HG03439 (cell line): Measurements from ENCODE around the gene GATA2.

ENCODE experiments used
- ATAC-seq: cut with Tn5 transposase; IDR thresholded peaks from one replicate; pipeline ENCODE4 v1.9.1; 2021; ENCODE audit warnings: mild to moderate bottlenecking, moderate library complexity; ENCODE audit not compliant: unreplicated experiment

Gene GATA2

DNA sequence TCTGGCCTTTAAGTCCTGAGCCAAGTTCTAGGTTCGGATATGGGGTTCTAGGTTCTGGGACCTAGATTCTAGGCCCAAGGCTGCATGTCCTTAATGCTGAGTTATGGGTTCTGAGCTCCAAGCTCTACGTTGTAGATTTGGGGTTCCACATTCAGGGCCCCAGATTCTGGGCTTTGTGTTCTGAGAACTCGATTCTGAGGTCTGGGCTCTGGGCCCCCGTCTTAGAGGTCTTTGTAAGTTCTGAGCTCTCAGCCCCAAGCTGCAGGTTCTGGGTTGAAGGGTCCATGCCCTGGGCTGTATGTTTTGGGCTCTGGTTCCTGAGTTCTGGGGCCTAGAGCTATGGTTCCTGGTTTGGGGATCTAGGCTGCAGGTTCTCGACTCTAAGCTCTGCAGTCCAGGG lies 16.3 kb downstream of the GATA2 start:
- no peak for ATAC-seq

DNA sequence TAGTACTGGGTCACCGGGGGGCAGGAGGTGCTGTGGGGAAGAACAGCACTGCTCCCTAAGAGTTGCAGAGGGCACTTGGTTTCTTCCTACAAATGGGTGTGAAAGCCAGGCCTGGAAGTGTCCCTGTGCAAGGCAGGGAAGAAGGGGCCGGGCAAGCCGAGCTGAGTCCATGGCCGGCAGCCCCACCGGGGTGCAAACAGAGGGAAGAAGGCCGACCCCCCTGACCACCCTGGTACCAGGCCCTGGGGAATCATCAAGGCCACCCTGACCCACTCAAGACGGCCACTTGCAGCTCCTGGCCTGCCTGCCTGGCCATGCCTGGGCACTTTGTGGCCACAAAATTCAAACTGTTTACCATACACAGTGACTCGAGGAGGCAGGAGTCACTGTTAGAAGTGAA lies 17.6 kb downstream of the GATA2 start:
- no peak for ATAC-seq

DNA sequence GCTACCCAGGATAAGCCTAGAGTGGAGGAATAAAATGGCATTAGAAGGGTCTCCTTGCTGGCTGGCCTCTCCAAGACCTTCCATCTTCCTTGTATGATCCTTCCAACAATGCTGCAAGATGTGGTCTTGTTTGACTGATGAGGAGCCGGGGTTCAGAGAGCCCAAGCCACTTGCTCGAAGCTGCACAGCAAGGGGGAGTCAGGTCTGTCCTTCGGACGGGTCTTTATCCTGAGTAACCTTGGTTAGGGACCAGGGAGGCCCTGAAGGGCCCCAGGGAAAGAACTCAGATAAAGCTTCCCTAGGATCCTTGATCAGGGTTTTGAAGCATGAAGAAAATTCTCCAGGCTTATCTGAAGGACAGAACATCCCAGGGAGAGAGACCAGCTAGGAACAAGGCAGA lies 19.3 kb downstream of the GATA2 start:
- no peak for ATAC-seq

DNA sequence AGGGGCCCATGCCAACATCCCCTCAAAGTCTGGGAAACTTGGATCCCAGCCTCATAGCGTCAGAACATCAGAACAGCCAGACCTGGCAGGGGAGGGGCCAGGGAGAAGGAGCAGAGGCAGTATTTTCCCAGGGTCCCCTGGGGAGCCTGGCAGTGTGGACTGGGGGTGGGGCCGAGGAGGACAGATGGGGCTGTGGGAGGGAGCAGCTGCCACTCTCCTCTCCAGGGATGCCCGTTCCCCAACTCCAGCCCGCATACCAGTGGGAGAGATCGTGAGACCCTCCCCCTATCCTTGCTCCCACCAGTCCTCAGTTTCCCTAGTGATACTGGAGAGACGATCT lies 19.9 kb downstream of the GATA2 start:
- ATAC-seq, result no peak

DNA sequence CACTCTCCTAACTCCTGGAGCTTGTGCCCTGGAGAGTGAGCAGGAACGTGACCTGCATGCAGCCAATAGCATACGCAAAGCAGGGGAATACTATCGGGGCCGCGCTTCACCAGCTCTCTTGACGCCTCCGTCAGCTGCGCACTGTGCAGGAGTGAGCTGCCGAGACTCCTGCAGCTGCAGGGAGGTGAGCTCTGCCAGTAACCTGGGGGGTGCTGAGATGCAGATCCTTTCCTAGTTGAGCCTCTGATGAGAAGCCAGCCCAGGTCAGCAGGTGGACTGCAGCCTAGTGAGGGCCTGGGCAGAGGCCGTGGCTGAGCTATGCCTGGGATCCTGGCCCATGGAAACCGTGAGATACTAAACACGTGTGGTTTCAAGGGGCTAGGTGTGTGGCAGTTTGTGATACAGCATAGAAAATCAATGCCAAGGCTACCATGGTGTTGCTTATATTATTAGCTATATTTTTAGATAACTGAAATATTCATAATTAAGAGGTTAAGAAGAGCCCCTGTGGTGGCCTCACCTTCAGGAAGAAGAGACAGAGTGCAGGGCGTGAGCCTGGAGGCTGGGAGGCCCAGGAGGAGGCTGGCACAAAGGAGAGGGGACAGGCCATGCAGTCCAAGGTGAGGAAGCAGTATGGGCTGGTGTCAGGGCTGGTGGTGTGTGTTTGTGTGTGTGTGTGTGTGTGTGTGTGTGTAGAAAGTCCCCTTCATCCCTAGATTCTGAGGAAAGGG lies 20.4 kb downstream of the GATA2 start:
- ATAC-seq, result no peak

DNA sequence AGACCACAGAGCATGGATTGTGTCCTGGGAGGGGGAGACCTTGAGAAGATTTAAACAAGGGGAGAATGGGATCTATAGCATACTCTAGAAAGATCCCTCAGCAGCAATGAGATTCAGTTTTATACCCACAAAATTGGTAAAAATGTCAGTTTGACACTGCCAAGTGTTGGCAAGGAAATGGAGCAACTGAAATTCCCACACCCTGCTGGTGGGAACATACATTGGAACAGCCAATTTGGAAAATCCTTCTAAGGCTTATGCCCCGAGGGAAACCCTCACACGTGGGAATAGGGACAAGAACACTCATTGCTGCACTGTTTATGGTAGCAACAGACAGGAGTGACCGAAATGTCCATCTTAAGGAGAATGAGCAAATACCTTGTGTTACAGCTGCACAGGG lies 21.3 kb downstream of the GATA2 start:
- ATAC-seq, result no peak

DNA sequence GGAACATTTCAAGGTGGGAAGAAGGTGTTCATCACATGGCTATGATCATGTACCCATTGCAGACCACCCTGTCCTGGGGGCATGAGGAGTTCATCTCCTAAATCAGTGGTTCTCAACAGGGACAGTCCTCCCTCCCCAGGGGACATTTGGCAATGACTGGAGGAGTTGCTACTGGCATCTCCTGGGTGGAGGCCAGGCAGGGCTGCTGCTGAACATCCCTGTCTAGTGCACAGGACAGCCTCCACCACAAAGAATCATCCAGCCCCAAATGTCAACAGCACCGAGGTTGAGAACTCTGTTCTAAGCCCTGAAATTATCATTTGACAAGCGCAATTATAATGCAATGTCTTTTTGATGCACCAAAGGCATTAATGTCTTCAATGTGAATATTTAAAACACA lies 21.9 kb downstream of the GATA2 start:
- no peak for ATAC-seq

DNA sequence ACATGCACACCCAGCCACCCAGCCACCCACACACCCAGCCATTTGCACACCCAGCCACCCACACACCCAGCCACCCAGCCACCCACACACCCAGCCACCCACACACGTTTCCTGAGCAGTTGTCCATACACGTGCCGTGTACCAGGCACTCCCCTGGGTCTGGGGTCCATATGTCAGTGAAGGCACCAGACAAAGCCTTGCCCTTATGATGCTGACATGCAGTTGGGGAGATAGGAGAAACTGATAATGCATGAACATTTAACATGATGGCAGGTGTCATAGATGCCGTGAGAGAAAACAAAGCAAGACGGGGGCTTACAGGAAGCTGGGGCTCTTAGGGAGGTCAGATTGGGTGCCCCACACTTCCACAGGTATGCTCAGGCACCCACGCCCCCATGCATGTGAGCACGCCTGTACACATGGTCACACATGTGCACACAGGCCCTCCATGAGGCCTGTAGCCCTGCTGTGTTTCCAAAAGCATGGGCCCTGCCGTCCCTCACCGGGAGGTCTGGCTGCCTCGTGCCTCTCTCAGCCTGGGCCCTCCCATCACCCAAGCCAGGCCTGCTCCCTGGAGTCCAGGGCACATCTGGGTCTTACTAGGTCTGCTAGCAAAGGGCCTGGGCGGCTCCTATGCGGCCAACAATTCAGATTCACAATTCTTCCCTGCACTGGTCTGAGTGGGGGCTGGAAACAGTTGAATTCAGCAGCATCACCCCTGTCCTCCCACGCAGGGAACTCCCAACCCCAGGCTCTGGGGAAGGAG lies 22.7 kb downstream of the GATA2 start:
- ATAC-seq, result no peak

DNA sequence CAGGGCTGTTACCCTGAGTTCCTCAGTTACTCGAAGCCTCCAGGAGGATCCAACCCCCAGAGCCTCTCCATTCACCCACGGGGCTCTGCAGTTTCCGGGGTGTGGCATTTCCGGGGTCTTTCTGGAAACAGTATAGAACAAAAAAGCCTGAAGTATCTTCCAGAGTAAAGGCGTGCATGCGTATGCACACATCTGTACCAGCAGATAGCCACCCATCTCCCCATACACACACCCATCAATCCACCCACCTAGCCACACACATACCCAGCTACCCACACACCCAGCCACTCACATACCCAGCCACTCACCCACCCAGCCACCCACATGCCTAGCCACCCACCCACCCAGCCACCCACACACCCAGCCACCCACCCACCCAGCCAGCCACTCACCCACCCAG lies 23.4 kb downstream of the GATA2 start:
- no peak for ATAC-seq

DNA sequence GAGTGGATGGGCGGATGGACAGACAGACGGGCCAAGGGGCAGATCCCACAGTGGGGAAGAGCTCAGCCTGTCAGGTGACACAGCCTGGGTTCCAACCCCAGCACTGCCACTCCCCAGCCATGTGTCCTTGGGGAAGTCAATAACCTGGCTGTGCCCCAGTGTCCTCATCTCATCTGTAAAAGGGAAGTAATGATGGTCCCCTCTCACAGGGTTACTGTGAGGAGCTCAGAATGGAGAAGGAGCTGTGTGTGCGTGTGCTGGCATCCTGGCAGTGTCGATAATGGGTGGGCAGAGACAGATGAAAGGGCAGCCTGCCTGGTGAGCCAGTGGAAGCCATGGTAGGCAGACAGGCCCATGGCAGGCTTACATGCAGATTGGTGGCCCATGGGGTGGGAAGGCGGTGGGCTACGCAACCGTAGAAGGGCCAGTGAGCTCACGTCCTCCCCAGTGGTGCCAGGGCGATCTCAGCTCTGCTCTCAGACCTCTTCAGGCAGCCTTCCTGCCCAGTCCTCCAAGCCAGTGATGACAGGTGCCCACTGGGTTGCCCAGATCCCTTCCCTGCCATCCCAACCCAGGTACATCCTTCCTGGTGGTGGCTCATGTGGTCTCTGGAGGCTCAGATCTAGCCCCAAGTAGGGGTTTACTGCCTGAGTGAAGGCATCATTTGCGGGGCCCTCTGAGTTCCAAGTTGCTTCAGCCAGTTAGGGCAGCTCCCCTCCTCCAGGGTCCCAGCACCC lies 24.0 kb downstream of the GATA2 start:
- ATAC-seq, result no peak

DNA sequence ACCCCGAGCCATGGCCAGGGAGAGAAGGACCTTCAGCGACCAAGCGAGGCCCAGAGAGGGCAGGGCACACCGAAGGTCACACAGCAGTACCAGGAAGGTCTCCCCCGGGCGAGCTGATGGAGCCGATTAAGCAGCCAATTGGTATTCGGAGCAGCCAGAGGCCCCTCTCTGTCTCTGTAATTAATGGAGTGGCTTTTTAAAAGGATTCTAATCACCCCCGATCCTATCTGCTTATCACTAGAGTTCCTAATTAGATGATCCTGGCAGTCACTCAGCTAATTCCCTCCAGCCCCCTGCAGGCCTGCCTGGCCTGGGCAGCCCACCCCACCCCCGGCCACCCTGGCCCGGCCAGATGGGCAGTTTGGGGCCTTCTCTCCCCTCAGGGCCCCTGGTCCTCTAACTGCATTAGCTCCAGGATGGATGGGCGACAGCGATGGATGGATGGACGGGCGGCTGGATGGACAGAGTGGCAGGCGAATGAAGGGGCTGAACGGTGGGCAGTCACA lies 24.7 kb downstream of the GATA2 start:
- no peak for ATAC-seq

DNA sequence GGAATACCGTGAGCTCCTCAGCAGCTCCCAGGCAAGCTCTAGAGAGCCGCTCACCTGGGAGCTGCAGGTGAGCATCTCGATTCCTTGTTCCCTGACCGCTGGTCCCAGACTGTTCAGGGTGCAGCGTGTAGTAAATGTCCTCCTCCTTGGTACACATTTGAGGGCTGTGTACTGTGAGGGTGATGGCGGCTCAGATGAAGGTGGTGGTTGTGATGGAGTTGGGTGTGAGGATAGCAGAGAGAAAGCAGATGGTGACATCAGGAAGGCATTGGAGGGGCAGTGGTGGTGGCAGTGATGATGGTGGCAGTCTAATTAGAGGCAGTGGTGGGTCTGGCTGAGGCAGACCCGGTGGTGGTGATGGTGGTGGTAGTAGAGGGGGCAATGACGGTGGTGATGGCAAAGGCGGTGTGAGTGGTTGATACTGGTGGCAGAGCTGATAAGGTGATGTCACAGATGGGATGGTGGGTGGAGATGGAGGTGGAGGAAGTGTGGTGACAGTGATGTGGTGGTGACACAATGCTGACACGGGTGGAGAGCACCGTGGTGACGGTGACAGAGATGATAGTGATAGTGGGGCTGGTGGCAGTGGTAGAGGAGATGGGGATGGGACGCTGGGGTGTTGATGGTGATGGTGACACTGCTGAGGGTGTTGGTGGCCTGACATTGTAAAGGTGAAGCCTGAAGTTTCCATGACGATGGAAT lies 26.0 kb downstream of the GATA2 start, which contains the start of gene DNAJB8:
TSS of gene DNAJB8 (minus strand) at position 51 of the 702 bp plus-strand sequence. CDS start 3,645 bp downstream, outside the sequence.
- ATAC-seq, result no peak

DNA sequence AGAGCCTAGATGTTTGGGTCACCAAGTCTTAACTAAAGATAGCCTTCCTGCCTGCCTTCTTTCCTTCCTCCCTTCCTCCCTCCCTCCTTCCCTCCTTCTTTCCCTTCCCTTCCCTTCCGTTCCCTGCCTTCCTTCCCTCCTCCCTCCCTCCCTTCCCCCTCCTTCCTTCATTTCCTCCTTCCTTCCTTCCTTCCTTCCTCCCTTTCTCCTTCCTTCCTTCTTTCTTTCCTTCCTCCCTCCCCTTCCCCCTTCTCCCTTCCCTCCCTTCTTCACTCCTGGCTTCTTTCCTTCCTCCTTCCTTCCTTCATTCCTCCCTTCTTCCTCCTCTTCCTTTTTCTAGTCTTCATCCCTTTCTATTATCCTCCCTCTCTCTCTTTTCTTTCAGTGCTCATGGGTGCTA lies 28.3 kb downstream of the GATA2 start:
- ATAC-seq, result no peak

DNA sequence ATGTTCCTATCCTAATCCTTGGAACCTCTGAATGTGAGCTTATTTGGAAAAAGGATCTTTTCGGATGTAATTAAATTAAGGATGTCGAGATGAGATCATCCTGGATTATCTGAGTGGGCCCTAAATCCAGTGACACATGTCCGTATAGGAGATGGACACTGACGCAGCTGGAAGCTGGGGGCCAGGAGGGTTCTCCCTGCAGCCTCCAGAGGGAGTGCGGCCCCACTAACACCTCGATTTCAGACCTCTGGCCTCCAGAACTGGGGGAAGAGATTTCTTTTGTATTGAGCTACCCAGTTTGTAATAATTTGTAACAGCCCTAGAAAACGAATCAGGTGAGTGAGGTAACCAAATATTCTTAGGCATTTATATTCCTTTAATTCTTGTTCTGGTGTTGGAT lies 28.8 kb downstream of the GATA2 start:
- no peak for ATAC-seq

DNA sequence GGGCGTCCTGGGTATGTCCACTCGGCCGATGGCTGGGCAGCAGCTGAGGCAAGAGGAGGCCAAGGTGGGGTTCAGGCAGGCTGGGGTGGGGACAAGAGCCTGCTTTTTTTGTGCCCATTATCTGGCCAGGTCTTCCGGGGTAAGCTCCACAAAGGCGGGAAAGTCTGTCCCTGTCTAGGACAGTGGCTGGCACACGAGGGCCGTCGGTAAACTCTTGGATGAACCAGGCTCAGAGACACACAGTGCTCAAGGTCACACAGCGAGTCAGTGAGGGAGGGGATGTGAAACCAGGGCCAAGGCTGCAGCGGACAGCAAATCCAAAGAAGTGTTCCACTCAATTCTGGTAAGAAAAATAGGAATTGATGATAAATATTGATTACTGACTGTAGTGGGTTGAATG lies 29.2 kb downstream of the GATA2 start:
- ATAC-seq, result no peak

DNA sequence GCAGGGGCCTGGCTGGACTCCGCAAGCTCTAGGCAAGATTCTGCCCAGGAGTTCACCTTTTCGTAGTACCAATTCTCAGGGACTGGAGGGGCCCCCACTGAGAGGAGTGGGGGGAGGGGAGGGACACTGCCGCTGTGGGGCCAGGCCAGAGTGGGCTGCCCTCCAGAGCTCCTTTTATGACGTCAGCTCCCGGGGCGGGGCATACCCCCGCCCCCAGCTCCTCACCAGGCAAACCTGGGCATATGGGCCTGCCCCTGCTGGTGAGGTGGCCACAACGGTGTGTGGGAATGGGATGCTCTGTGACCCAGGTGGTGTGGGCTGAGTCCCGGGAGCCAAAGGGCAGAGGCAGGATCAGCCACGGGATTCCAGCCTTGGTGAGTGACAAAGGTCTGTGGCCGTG lies 29.6 kb downstream of the GATA2 start:
- no peak for ATAC-seq

DNA sequence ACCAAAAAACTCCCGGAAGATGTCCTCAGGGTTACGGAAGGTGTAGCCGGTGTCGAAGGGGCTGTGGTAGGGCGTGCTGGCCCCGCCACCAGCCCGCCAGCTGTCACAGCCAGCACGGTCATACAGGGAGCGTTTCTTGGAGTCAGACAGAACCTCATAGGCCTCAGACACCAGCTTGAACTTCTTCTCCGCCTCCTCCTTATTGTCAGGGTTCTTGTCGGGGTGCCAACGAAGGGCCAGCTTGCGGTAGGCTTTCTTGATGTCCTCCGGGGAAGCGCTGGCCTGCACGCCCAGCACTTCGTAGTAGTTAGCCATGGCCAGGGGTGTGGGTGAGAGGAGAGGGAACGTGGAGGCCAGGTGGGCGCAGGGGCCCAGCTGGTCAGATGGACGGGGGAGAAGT lies 30.1 kb downstream of the GATA2 start:
- no peak for ATAC-seq

DNA sequence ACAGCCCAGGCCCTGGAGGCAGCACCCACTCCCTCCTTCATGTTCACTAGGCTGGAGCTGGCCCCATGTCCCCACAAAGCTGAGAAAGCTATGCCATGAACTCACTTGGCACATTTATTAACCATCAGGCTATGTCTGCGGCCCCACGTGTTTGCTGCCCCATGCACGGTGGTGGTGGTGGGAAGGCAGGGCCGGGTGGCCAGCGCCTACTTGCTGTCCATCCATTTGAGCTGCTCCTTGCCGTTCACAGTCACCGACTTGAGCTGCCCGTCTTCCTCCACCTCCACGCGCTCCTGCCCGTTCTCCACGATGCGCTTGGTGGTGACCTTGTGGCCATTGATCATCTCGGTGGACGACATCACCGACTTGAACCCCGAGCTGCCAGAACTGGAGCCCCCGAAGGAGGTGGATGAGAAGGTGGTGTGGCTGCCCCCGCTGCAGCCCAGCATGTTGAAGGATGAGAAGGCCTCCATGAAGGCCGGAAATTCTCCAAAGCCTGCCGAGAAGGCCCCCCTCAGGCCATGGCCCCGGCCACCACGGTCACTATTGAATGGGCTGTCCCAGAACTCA lies 30.6 kb downstream of the GATA2 start:
- ATAC-seq, result no peak

DNA sequence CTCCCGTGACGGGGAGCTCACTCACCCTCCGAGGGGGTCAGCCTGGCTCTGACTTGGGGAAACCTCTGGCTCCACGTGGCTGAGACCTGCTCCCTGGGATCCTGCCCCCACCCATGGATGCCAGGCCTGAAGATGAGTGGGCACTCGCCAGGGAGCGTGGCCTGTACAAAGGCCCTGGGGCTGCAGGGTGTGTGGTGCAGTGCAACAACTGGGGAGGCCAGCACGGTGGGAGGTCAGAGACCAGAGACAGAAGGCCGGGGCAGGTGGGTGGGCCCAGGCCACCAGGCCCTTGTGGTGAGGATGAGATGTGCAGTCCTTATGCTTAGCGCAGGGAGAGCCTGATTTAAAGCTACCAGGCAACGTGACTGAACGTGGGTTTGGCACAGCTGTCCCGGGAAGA lies 31.3 kb downstream of the GATA2 start:
- no peak for ATAC-seq

DNA sequence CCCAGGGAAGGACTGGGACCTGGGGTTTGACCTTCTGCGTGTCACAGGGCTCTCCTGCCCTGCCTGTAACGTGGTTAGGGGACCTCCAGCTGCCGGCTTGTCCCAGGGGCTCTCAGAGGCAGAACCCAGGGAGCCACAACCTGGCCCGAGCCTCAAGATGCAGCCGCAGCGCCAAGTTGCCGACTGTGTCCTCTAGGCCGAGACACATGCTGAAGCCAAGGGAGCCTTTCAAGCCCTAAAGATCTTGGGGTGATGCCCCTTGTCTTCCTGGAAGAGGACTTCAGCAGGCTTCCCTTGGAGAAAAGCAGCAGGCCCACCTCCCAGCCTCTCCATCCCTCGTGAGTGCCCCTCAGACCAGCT lies 33.6 kb downstream of the GATA2 start:
- ATAC-seq, result no peak
